HEK293T (cell line): Measurements from ENCODE around the gene SAFB.

Experiments used
- CTCF ChIA-PET: fragments of 350-600 bp; formaldehyde crosslinking; extraction: SDS; loops from one replicate; lab custom pipeline; 2021; ENCODE audit warnings: antibody characterized with exemption, inconsistent platforms; lab: Yijun Ruan, JAX
- POLR2A ChIA-PET: fragments of 350-600 bp; formaldehyde crosslinking; extraction: SDS; loops from one replicate; lab custom pipeline; 2020; ENCODE audit warnings: antibody characterized with exemption, inconsistent platforms; lab: Yijun Ruan, JAX
- DNase-seq: peaks from one replicate; pipeline ENCODE4 v3.0.0; 2012; ENCODE audit warnings: mixed read lengths; ENCODE audit errors: extremely low spot score
- ARNT ChIP-seq: fragments of 450-650 bp; IDR thresholded peaks from 2 replicates; pipeline ENCODE4 v1.6.1; 2017; ENCODE audit warnings: mild to moderate bottlenecking
- BHLHE40 ChIP-seq: fragments of 450-650 bp; IDR thresholded peaks from 2 replicates; pipeline ENCODE4 v1.6.1; 2016; ENCODE audit warnings: mild to moderate bottlenecking, moderate library complexity, borderline replicate concordance
- CTBP1 ChIP-seq: fragments of 450-650 bp; IDR thresholded peaks from 2 replicates; pipeline ENCODE4 v1.6.1; 2016; ENCODE audit warnings: borderline replicate concordance
- ELF4 ChIP-seq: fragments of 450-650 bp; IDR thresholded peaks from 2 replicates; pipeline ENCODE4 v1.6.1; 2017; ENCODE audit warnings: antibody characterized with exemption
- FOXA1 ChIP-seq: fragments of 450-650 bp; IDR thresholded peaks from 2 replicates; pipeline ENCODE4 v1.6.1; 2016; ENCODE audit warnings: mild to moderate bottlenecking
- FOXK2 ChIP-seq: fragments of 450-650 bp; IDR thresholded peaks from 2 replicates; pipeline ENCODE4 v1.6.1; 2016; ENCODE audit warnings: mild to moderate bottlenecking
- FOXM1 ChIP-seq: fragments of 450-650 bp; IDR thresholded peaks from 2 replicates; pipeline ENCODE4 v1.6.1; 2017; ENCODE audit warnings: mild to moderate bottlenecking, borderline replicate concordance
- HDGF ChIP-seq: fragments of 450-650 bp; IDR thresholded peaks from 2 replicates; pipeline ENCODE4 v1.6.1; 2017; ENCODE audit warnings: antibody characterized with exemption, borderline replicate concordance
- L3MBTL2 ChIP-seq: fragments of 450-650 bp; conservative IDR thresholded peaks from 2 replicates; pipeline ENCODE4 v1.6.1; 2016; ENCODE audit warnings: mild to moderate bottlenecking
- LEF1 ChIP-seq: fragments of 450-650 bp; IDR thresholded peaks from 2 replicates; pipeline ENCODE4 v1.6.1; 2017; ENCODE audit warnings: mild to moderate bottlenecking, borderline replicate concordance
- NFRKB ChIP-seq: fragments of 450-650 bp; IDR thresholded peaks from 2 replicates; pipeline ENCODE4 v1.6.1; 2016; ENCODE audit warnings: mild to moderate bottlenecking, moderate library complexity
- PKNOX1 ChIP-seq: fragments of 450-650 bp; IDR thresholded peaks from 2 replicates; pipeline ENCODE4 v1.6.1; 2016
- SP1 ChIP-seq: fragments of 450-650 bp; IDR thresholded peaks from 2 replicates; pipeline ENCODE4 v1.6.1; 2017
- SUZ12 ChIP-seq: fragments of 450-650 bp; IDR thresholded peaks from 2 replicates; pipeline ENCODE4 v1.6.1; 2016; ENCODE audit warnings: mild to moderate bottlenecking
- TARDBP ChIP-seq: fragments of 450-650 bp; IDR thresholded peaks from 2 replicates; pipeline ENCODE4 v1.6.1; 2016
- ZNF384 ChIP-seq: fragments of 450-650 bp; IDR thresholded peaks from 2 replicates; pipeline ENCODE4 v1.6.1; 2016

Gene SAFB

GRCh38 chr19:5711025-5711424 lies 88.1 kb downstream of the SAFB start:
- POLR2A ChIA-PET, result no interaction called here
- TF ChIP-seq ARNT (no peak), PKNOX1 (no peak), FOXM1 (no peak), TARDBP (no peak), NFRKB (no peak), BHLHE40 (no peak), FOXK2 (no peak), ZNF384 (no peak), L3MBTL2 (no peak), FOXA1 (no peak), SUZ12 (no peak), HDGF (no peak), LEF1 (no peak), SP1 (no peak), CTBP1 (no peak), ELF4 (no peak)
- no peak for DNase-seq
- CTCF ChIA-PET, result no interaction called here

GRCh38 chr19:5711713-5712161 lies 88.9 kb downstream of the SAFB start:
- no peak for DNase-seq
- TF ChIP-seq SUZ12, result no peak
- TF ChIP-seq FOXM1, result no peak
- TF ChIP-seq HDGF, result no peak
- no peak for TF ChIP-seq ARNT
- no peak for TF ChIP-seq FOXK2
- no peak for TF ChIP-seq ELF4
- TF ChIP-seq FOXA1, result no peak
- no peak for TF ChIP-seq BHLHE40
- no peak for TF ChIP-seq LEF1
- no peak for TF ChIP-seq SP1
- TF ChIP-seq TARDBP, result no peak
- TF ChIP-seq NFRKB, result no peak
- TF ChIP-seq CTBP1, result no peak
- no peak for TF ChIP-seq ZNF384
- TF ChIP-seq PKNOX1, result no peak
- no peak for TF ChIP-seq L3MBTL2
- ChIA-PET CTCF (no interaction called here), POLR2A (interaction anchor here (1.1 kb wide), 1 partner anchor 22 kb away, joined by 3 read pairs; no protein-coding TSS in a partner anchor)

GRCh38 chr19:5713228-5713627 lies 90.3 kb downstream of the SAFB start:
- no peak for DNase-seq
- CTCF ChIA-PET, result no interaction called here
- POLR2A ChIA-PET, result no interaction called here
- TF ChIP-seq FOXM1 (no peak), ELF4 (no peak), FOXK2 (no peak), ZNF384 (no peak), BHLHE40 (no peak), PKNOX1 (no peak), LEF1 (no peak), L3MBTL2 (no peak), HDGF (no peak), CTBP1 (no peak), SP1 (no peak), SUZ12 (no peak), TARDBP (no peak), NFRKB (no peak), ARNT (no peak), FOXA1 (no peak)

GRCh38 chr19:5714816-5715215 lies 91.9 kb downstream of the SAFB start:
- POLR2A ChIA-PET, result interaction anchor here (1.1 to 1.2 kb wide), 2 partner anchors 9 to 24 kb away, joined by 3 read pairs; no protein-coding TSS in a partner anchor
- no peak for DNase-seq
- no peak for TF ChIP-seq L3MBTL2
- TF ChIP-seq CTBP1, result no peak
- TF ChIP-seq FOXK2, result no peak
- TF ChIP-seq PKNOX1, result no peak
- no peak for TF ChIP-seq FOXM1
- TF ChIP-seq SUZ12, result no peak
- no peak for TF ChIP-seq LEF1
- TF ChIP-seq ZNF384, result no peak
- TF ChIP-seq NFRKB, result no peak
- TF ChIP-seq BHLHE40, result no peak
- no peak for TF ChIP-seq ELF4
- TF ChIP-seq SP1, result no peak
- TF ChIP-seq FOXA1, result no peak
- TF ChIP-seq ARNT, result no peak
- no peak for TF ChIP-seq HDGF
- TF ChIP-seq TARDBP, result no peak
- CTCF ChIA-PET, result interaction anchor here (1.0 kb wide), 1 partner anchor 27 kb away, joined by 3 read pairs; no protein-coding TSS in a partner anchor

GRCh38 chr19:5717215-5717935 lies 94.5 kb downstream of the SAFB start:
- CTCF ChIA-PET, result no interaction called here
- TF ChIP-seq FOXM1, result no peak
- TF ChIP-seq FOXA1, result no peak
- TF ChIP-seq BHLHE40, result no peak
- no peak for TF ChIP-seq ELF4
- TF ChIP-seq SP1, result no peak
- TF ChIP-seq NFRKB, result no peak
- TF ChIP-seq HDGF, result no peak
- no peak for TF ChIP-seq FOXK2
- TF ChIP-seq PKNOX1, result no peak
- TF ChIP-seq ARNT, result no peak
- TF ChIP-seq SUZ12, result no peak
- TF ChIP-seq ZNF384, result no peak
- no peak for DNase-seq
- POLR2A ChIA-PET, result interaction anchor here (1.1 to 4.9 kb wide), 5 partner anchors 10 to 74 kb away, joined by 3 to 49 read pairs (median 6); partner anchors contain the start of genes DUS3L and RPL36
